Left renal cortex interstitium (tissue), 4 donors: ENCODE data around the gene VIPR1. TPM values are rescaled to one million over a fixed set of nuclear protein-coding genes. Genes with fewer than 3 reads are reported as not detected.
"Not testable (repeated sequence)": the region's sequence is repeated elsewhere in the genome, so short reads cannot be mapped to it uniquely, and the experiment has no call there.

Experiments
- DNase-seq, 4 donors: peaks; one replicate each; pipeline ENCODE4 v3.0.0-alpha.2; 2013; ENCODE audit warnings: low read depth in 4 of 4, low spot score in 2 of 4, missing footprints in 1 of 4
- polyA plus RNA-seq, 4 donors: library from polyadenylated mRNA; unstranded; fragments of 120-200 nt; gene quantifications; one replicate each; pipeline ENCODE4 v1.2.1, GENCODE V29; 2013; ENCODE audit not compliant: insufficient read length in 4 of 4

Gene VIPR1
- polyA plus RNA-seq, 4 donors: 1.1 to 2.7 (median 1.6) TPM

DNA sequence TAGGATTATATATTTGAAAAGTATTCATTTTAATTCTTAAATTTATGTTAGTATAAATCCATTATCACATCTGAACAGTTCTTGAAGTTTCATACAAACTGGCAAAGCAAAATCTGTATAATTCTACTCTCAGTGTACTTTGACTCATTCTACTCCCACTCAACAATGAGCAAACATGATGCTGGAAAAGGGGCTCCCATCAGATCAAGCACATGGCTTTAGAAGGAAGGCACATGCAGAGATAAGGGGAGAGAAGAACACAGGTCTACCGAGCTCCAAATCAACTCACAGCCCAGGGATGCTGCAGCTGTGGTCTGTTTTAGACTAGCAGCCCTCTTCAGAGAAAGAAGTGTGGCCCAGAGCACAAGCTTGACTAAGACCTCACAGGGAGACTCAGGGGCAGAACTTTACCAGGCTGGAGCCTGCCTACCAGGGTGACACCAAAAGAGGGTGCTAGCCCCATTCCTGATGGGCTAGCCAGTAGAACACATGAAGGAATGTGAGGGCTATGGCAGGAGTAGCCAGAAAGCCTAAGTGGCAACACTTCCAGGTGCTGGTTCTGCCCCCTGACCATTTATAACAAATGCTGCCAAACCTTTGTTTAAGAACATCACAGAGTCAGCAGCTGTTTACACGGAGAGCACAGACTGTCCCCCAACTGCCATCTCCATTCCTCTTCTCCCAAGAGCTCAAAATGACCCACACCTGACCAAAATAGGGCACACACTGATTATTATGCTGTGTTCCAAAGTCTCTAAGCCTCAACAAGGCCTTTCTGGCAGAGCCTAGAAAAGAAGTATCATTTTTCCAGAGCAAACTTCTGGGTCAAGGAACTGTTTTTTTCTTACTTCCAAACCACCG, 59.8 kb downstream of the VIPR1 start:
- DNase-seq: no peak

DNA sequence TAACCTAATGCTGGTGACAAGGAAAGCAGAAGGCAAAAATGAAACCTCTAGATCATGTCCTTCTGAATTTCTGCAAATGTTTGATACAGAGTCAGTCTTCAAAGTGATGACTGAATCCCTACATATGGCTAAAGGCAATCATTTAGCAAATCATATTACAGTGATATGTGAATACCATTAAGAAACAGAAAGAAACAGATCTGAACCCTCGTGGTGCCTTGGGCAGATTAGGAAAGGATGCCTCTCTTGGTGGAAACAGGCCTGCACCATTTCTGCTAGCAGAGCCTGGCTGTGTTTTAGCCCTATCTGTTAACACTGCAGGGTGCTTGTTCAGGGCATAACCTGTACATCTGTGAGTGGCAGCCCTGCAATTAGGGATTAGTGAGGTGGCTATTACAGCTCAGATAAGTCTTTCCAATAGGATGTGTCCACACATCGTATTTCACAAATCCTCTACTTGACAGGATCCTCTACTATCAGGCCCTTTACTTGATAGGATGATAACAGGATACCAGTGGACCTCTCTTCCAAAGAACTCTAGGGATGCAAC, 67.2 kb downstream of the VIPR1 start:
- DNase-seq: no peak

DNA sequence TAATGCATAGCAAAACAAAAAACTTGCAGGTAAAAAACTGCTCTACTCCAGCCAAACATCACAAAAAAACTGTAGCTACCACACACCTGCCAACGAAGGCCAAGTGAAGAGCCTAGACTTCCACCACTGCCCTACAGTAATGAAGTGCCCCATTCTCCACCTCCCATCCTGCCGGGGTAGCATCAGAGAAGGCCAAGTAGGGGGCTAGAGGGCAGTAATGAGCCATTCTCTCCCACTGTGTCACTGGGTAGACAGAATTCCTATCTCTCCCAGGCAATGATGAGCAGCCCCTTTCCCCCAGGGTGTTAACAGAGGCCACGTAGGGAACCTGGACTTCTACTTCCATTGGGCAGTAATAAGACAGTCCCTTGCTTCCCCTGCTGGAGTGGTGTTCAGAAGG, 69.8 kb downstream of the VIPR1 start:
- no peak for DNase-seq

DNA sequence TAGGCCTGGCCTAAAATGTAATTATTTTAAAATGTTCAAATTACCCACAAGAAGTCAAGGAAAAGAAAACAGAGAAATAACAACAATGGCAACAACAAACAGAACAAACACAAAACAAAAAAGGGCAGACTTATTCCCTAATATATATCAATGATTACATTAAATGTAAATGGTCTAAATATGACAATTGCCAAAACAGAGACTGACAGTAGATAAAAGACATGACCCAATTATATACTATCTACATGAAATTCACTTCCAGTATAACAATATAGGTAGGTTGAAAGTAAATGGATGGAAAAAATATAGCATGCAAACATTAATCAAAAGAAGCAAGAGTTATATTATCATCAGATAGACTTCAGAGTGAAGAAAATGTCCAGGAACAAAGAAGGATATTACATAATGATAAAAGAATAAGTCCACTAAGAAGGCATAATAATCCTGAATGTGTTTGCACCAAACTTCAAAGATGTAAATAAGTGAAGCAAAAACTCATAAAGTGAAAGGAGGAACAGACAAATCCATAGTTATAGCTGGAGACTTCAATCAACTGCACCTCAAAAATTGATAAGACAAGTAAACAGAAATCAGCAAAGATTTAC, 72.8 kb downstream of the VIPR1 start:
- no peak for DNase-seq

DNA sequence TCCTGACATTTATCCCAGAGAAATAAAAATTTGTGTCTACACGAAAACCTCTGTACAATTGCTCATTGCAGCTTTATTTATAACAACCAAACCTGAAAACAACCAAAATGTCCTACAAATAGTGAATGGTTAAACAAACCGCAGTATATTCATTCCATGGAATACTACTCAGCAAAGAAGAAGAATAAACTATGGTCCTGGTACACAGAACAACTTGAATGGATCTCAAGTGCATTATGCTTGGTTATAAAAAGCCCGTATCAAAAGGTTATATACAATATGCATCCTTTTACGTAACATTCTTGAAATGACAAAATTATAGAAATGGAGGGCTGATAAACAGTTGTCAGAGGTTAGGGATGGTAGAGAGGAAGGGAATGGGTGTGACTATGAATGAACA, 75.6 kb downstream of the VIPR1 start:
- DNase-seq: no peak

DNA sequence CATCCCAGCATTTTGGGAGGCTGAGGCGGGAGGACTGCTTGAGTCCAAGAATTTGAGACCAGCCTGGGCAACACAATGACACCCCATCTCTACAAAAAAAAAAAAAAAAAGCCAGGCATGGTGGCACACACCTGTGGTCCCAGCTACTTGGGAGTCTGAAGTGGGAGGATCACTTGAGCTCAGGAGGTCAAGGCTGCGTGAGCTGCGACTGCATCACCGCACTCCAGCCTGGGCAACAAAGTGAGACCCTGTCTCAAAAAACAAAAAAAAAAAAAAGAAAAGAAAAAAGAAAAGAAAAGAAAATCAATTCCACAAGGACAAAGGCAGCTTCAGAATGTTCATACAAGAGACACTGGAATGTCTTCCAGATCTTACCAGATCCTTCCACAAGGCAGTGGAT, 76.9 kb downstream of the VIPR1 start:
- DNase-seq: not testable (repeated sequence)

DNA sequence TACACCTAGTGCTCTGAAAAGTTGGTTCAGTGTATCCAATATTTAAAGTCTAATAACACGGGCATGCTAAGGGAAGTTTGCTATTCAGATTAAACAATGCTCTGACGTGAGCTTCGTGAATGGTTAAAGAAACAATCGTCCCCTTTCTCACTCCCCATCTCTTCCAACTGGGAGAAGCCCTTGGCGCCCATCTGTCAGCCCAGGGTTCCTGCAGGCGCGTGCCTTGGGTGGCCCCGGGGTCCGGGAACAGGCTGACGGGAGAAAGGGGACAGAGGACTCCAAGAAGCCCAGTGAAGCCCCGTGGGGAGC, 78.9 kb downstream of the VIPR1 start:
- no peak for DNase-seq

DNA sequence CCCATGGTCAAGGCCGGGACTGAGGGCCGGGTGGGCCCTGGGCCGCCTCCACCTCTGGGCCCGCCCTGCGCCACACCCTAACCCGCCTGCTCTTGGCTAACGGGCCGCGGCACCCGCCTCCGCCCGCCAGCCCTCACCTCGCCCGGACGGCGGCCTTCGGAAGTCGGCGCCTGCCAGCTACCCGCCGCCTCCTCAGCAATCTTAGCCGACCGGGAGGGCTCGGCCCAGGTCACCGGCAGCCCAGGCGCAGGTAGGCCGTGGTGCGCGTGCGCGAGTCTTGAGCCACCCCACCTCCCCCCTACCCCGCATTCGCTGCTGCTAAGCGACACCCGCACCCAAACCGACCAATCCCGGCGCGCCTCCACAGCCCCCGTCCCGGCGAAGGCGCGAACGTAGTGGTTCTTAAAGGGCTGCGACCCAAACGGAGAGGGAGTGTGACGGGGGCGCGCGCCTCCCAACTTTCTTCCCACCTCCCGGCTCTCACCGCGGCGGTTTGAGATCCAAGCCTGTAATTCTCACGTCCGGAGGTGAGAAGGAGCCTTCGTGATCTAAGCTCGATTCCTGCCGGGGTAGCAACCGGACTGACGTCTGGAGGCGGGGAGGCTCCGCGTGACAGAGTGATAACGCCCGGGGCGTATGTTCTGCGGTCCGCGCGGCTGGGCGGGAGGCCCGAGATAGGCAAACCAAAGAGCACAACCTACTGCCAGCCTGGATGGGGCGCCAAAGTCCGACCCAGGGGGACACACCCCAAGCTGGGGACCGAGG, 79.4 kb downstream of the VIPR1 start, which contains the start of gene SEC22C:
Gene SEC22C (minus strand): TSS at position 259 of the 765 bp plus-strand sequence. CDS start 12,921 bp downstream, outside the sequence.
- DNase-seq: peak in 3 of 4 donors; percentile 82 to 88 (median 88)

DNA sequence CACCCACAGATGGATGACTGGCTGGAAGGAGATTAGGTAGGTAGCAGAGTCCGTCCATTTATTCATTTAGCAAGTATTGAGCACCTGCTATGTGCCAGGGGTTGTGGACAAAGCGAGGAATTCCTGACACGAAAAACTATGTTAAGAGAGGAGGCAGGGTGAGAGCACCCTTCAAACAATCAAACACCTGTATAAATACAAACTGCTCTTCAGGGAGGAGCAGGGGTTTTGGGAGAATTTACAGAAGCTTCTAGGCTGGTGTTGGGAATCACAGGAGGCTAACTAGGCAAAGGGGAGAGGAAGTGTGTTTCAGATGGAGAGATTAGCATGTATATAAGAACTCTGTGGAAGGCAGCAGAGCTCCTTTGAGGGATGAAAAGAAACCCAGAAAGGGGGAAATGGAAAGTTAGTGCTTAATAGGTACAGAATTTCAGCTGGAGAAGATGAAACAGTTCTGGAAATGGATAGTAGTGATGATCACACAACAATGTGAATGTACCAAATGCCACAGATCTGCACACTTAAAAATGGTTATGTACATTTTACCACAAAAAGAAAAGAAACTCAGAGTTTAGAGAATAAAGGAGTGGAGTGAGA, 80.1 kb downstream of the VIPR1 start:
- DNase-seq: no peak

Other genes starting within 250 kb of the VIPR1 start
- gene CCK, start 236.5 kb upstream of the VIPR1 start, polyA plus RNA-seq: under 1 TPM; 0.24 to 0.57 (median 0.33) TPM
- not detected for gene LYZL4, start 92.0 kb upstream of the VIPR1 start, polyA plus RNA-seq
- gene SEC22C, start 79.3 kb downstream of the VIPR1 start, polyA plus RNA-seq: 10 to 100 TPM; 40.7 to 46.7 (median 43.0) TPM
- gene SS18L2, start 88.2 kb downstream of the VIPR1 start, polyA plus RNA-seq: 10 to 100 TPM; 22.8 to 26.3 (median 25.4) TPM
- 100 to 1,000 TPM in 2 of 4 donors, 10 to 100 TPM in 2; 52.4 to 201 (median 108) TPM for gene NKTR, start 98.0 kb downstream of the VIPR1 start, polyA plus RNA-seq
- gene ZBTB47, start 151.1 kb downstream of the VIPR1 start, polyA plus RNA-seq: 10 to 100 TPM; 14.1 to 19.3 (median 17.9) TPM
- not detected for gene KLHL40, start 182.9 kb downstream of the VIPR1 start, polyA plus RNA-seq
- gene HHATL, start 200.2 kb downstream of the VIPR1 start, polyA plus RNA-seq: under 1 TPM; 0.43 to 0.74 (median 0.50) TPM